Left ventricle myocardium inferior (tissue), 1 donor: ENCODE measurements around the gene SSBP3. TPM values are rescaled to one million over a fixed set of nuclear protein-coding genes. Genes with fewer than 3 reads are reported as not detected.
A peak's percentile ranks its signal among the peaks of the same experiment; 100 is the strongest.

Experiments used
- DNase-seq: peaks from one replicate; pipeline ENCODE4 v3.0.0-alpha.2; 2020
- H3K27ac ChIP-seq: fragments of 200-600 bp; replicated peaks from 2 replicates; pipeline ENCODE4 v1.8.0; 2021
- H3K27me3 ChIP-seq: fragments of 200-600 bp; 2 replicates; pipeline ENCODE4 v1.8.0; 2021; ENCODE audit warnings: low read depth
- H3K36me3 ChIP-seq: fragments of 200-600 bp; 2 replicates; pipeline ENCODE4 v1.8.0; 2021
- H3K4me1 ChIP-seq: fragments of 200-600 bp; 2 replicates; pipeline ENCODE4 v1.8.0; 2021
- H3K4me3 ChIP-seq: fragments of 200-600 bp; 2 replicates; pipeline ENCODE4 v1.8.0; 2021; ENCODE audit warnings: mild to moderate bottlenecking, moderate library complexity
- H3K9me3 ChIP-seq: fragments of 200-600 bp; replicated peaks from 2 replicates; pipeline ENCODE4 v1.8.0; 2021
- intact Hi-C: fragments of 100-400 bp; cut with micrococcal nuclease; formaldehyde crosslinking; loops from one replicate; pipeline ENCODE4 v1.11.0; 2022
- total RNA-seq: library from RNA; stranded (reverse); fragmentation: NEBNext Ultra II Directional; extraction: Animal tissue kit (Norgen Biotek cat#: 25700); gene quantifications from one replicate; pipeline ENCODE4 v1.2.1, GENCODE V29; 2021
- TF ChIP-seq, protein P1 (sequence below): fragments of 200-600 bp; IDR thresholded peaks from 2 replicates; pipeline ENCODE4 v1.8.0; 2021; ENCODE audit warnings: antibody characterized with exemption, mild to moderate bottlenecking, borderline replicate concordance
- donor health status: DM: no; HTN: yes; CAD: no; lungs with severe emphysema.

The SSBP3 gene
- total RNA-seq, 1 donor from 2014 or later = 57.7 TPM

DNA sequence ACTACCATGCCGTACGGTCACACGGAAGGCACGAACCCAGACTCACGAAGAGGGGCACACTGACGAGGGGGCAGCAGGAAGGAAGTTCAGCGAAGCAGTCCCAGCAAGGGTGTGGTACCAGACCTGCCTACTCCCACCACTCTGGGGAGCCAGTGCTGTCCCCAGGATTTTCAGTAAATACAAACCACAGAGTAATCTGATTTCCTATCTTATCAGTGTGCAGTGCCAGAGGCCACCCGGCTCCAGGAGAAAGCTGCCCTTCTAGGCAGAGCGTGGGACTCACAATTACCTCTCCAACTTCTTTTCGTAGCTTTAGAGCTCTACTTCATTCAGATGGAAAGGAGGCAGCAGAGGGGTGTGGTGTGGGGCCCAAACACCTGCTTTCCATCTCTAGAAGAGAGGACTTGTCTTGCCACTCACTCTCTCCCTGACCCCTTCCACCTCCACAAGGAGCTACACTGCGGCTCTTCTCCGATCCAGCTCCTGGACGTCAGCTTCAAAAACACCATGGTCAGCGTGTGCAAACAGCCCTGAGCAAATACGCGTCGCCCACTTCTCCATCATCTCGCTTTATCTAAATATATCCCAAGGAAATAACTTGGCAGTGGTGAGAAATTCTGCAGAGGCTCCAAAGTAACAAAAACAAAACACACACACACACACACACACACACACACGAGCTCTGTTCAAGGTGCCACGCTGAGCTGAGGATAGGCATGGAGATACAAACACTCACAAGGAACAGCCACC, 107.7 kb downstream of the SSBP3 start:
- Histone ChIP-seq H3K4me1 (peaks cover 81% of the 10 kb centered on the region), H3K4me3 (no peak overlapping the region), H3K27ac (peak overlapping the region; percentile 58), H3K36me3 (no peaks in the 10 kb centered on the region), H3K9me3 (no peaks in the 10 kb centered on the region), H3K27me3 (no peaks in the 10 kb centered on the region)
- intact Hi-C loops = no loop called here
- DNase-seq = no peak
- TF ChIP-seq, protein P1, sequence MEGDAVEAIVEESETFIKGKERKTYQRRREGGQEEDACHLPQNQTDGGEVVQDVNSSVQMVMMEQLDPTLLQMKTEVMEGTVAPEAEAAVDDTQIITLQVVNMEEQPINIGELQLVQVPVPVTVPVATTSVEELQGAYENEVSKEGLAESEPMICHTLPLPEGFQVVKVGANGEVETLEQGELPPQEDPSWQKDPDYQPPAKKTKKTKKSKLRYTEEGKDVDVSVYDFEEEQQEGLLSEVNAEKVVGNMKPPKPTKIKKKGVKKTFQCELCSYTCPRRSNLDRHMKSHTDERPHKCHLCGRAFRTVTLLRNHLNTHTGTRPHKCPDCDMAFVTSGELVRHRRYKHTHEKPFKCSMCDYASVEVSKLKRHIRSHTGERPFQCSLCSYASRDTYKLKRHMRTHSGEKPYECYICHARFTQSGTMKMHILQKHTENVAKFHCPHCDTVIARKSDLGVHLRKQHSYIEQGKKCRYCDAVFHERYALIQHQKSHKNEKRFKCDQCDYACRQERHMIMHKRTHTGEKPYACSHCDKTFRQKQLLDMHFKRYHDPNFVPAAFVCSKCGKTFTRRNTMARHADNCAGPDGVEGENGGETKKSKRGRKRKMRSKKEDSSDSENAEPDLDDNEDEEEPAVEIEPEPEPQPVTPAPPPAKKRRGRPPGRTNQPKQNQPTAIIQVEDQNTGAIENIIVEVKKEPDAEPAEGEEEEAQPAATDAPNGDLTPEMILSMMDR = no peak

DNA sequence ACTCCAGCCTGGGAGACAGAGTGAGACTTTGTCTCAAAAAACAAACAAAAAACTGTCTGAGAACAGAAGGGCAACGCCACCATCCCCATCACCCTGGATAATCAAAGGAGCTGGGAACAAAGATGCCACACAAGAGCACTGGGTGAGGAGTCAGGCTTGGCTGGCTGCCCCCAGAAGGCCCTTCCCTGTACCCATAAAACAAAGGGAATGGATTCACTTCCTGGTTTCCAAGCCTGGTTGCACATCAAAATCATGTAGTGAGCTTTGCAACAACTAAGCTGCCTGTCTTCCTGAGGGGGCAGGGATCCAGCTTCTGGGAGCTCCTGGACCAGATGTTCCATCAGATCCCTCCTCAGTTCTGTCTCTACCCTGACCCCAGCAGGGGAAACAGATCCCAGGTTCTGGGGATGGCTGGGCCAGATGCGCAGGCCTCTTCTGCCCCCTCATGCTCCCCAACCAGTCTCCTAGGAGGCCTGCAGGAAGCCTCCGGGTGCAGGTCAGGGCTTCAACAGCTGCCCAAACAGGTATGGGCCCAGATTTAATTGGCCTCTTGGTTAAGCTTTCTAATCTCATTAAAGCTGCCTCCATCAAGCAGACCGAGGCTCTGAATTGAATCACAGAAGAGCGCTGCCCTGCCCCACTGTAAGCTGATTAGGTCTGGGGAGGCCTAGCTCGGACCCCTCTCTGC, 108.5 kb downstream of the SSBP3 start:
- no peaks in the 10 kb centered on the region for H3K36me3 ChIP-seq
- intact Hi-C loops = no loop called here
- H3K9me3 ChIP-seq = no peaks in the 10 kb centered on the region
- H3K4me1 ChIP-seq = peaks cover 81% of the 10 kb centered on the region
- no peak for DNase-seq
- no peak overlapping the region for H3K4me3 ChIP-seq
- peak overlapping the region; percentile 58 for H3K27ac ChIP-seq
- no peaks in the 10 kb centered on the region for H3K27me3 ChIP-seq
- TF ChIP-seq, protein P1 = no peak

DNA sequence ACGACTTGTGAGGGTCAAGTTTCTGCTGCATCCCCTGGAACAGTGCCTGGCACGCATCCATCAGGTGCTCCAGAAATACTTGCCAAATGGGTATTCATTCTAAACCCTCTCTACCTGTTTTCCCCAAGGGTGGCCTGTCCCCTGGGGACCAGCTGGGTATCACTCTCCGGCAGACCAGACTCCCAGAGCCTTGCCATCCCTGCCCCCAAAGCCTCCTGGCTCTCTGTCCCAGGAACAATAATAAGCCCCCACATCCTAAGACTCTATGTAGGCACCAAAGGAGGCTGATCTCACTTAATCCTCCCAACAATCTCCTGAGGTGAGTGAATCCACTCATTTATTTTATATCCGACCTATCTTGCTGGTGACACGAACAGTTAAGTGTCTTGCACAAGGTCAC, 109.5 kb downstream of the SSBP3 start:
- Histone ChIP-seq H3K27me3 (no peaks in the 10 kb centered on the region), H3K4me1 (peaks cover 86% of the 10 kb centered on the region), H3K4me3 (no peak overlapping the region), H3K36me3 (no peaks in the 10 kb centered on the region), H3K9me3 (no peaks in the 10 kb centered on the region), H3K27ac (peak overlapping the region; percentile 58)
- DNase-seq = no peak
- intact Hi-C loops = no loop called here
- TF ChIP-seq, protein P1 = no peak

DNA sequence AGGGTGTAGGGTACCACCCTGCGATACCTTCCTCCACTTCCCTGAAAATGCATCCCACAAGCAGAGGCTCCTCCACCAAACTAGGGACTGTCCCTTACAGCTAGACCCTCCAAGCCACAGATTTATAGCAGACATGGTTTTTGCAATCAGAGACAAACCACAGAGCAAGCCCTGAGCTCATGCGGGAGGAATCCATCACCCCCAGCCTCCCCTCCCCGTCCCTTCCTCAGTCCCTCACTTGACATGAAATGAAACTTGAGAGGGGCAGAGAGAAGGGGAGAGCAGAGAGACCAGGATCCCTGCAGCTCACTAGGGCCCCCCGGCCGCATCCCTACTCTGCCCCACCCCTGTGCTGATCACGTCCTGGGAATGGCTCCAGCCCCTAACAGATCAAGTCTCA, 111.3 kb downstream of the SSBP3 start:
- Histone ChIP-seq H3K27ac (peak overlapping the region; percentile 58), H3K36me3 (no peaks in the 10 kb centered on the region), H3K4me1 (peaks cover 94% of the 10 kb centered on the region), H3K9me3 (no peaks in the 10 kb centered on the region), H3K4me3 (no peak overlapping the region), H3K27me3 (no peaks in the 10 kb centered on the region)
- TF ChIP-seq, protein P1 = no peak
- intact Hi-C loops = no loop called here
- no peak for DNase-seq

DNA sequence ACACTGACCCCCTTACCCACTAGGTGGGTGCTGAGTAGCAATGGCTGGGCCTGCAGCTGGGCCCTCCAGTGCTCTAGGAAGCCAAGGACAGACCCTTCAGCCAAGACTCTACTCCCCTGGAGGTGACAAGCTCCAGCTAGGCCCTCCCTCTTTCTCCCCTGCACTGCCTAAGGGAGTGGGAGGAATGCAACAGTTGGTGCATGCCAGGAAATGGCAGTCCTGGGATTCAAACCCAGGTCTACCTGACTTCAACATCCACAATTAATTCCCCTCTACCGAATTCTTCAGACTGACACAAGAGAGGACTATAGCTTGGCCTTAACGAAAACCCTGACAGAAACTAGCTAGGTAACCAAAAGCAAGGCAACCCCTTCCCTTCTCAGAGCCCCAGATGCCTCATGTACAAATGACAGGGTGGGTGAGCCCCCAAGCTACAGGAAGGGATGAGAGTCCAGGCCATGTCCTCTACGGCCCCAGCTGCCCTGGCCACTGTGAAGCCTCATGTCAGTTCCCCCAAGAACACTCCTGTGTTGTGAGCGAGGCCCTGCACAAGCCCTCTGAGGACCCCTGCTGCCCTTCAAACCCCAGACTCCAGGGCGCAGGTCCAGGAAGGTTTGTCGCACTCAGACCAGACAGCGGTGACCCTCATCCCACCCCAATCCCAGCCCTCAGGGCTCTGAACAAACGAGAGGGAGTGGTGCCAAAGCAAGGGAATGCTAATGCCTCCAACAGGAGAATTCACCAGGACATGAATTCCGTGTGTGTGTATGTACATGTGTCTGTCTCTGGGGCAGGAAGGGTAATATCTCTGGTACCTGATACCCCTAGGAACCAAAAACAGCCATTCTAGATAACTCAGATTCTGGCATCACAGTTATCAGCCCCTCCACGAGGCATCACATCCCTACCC, 113.9 kb downstream of the SSBP3 start:
- TF ChIP-seq, protein P1 = no peak
- Histone ChIP-seq H3K9me3 (no peaks in the 10 kb centered on the region), H3K4me3 (no peak overlapping the region), H3K36me3 (no peaks in the 10 kb centered on the region), H3K4me1 (peaks cover 94% of the 10 kb centered on the region), H3K27me3 (no peaks in the 10 kb centered on the region), H3K27ac (peak overlapping the region; percentile 32)
- no peak for DNase-seq
- intact Hi-C loops = no loop called here
